GM23248 (cell line): Measurements from ENCODE around the gene CCDC192. TPM values are rescaled to one million over a fixed set of nuclear protein-coding genes. Genes with fewer than 3 reads are reported as not detected.

Source experiments
- DNase-seq: peaks from one replicate; pipeline ENCODE4 v3.0.0-alpha.2; 2015
- H2AFZ ChIP-seq: fragments of 200-600 bp; sonication (generic); 2 replicates; pipeline ENCODE4 v1.6.1; 2016; ENCODE audit warnings: antibody characterized with exemption
- H3F3A ChIP-seq: fragments of 200-600 bp; sonication (generic); 2 replicates; pipeline ENCODE4 v1.6.1; 2016; ENCODE audit warnings: mild to moderate bottlenecking, antibody characterized with exemption, mixed run types; ENCODE audit not compliant: insufficient read depth
- H3K27ac ChIP-seq: fragments of 200-600 bp; sonication (generic); 2 replicates; pipeline ENCODE4 v1.5.1; 2016; ENCODE audit warnings: mild to moderate bottlenecking
- H3K27me3 ChIP-seq: fragments of 200-600 bp; sonication (generic); replicated peaks from 2 replicates; pipeline ENCODE4 v1.6.1; 2016; ENCODE audit warnings: mild to moderate bottlenecking; ENCODE audit not compliant: insufficient read depth
- H3K36me3 ChIP-seq: fragments of 200-600 bp; sonication (generic); 2 replicates; pipeline ENCODE4 v1.6.1; 2016; ENCODE audit warnings: low read depth, mild to moderate bottlenecking
- H3K4me1 ChIP-seq: fragments of 200-600 bp; sonication (generic); 2 replicates; pipeline ENCODE4 v1.6.1; 2016; ENCODE audit warnings: mild to moderate bottlenecking; ENCODE audit not compliant: insufficient read depth
- H3K4me2 ChIP-seq: fragments of 200-600 bp; sonication (generic); one replicate; pipeline ENCODE4 v1.6.1; 2016; ENCODE audit warnings: mild to moderate bottlenecking; ENCODE audit not compliant: unreplicated experiment
- H3K4me3 ChIP-seq: fragments of 200-600 bp; sonication (generic); 2 replicates; pipeline ENCODE4 v1.5.1; 2016; ENCODE audit warnings: mild to moderate bottlenecking
- H3K79me2 ChIP-seq: fragments of 200-600 bp; sonication (generic); 2 replicates; pipeline ENCODE4 v1.6.1; 2016; ENCODE audit warnings: mild to moderate bottlenecking; ENCODE audit not compliant: insufficient read depth
- H3K9ac ChIP-seq: fragments of 200-600 bp; sonication (generic); 2 replicates; pipeline ENCODE4 v1.6.1; 2016; ENCODE audit warnings: mild to moderate bottlenecking
- H3K9me2 ChIP-seq: fragments of 200-600 bp; sonication (generic); 2 replicates; pipeline ENCODE4 v1.6.1; 2016; ENCODE audit warnings: mixed run types, mild to moderate bottlenecking, moderate library complexity; ENCODE audit not compliant: insufficient read depth
- H3K9me3 ChIP-seq: fragments of 200-600 bp; sonication (generic); one replicate; pipeline ENCODE4 v1.6.1; 2017; ENCODE audit warnings: low read depth
- H4K20me1 ChIP-seq: fragments of 200-600 bp; sonication (generic); 2 replicates; pipeline ENCODE4 v1.6.0; 2016; ENCODE audit not compliant: insufficient read depth
- EZH2 ChIP-seq: fragments of 200-600 bp; sonication (generic); IDR thresholded peaks from 2 replicates; pipeline ENCODE4 v1.6.1; 2018; ENCODE audit warnings: antibody characterized with exemption, mild to moderate bottlenecking; ENCODE audit not compliant: insufficient read depth, poor library complexity, severe bottlenecking
- EZH2phosphoT487 ChIP-seq: fragments of 200-600 bp; sonication (generic); IDR thresholded peaks from 2 replicates; pipeline ENCODE4 v1.6.1; 2018; ENCODE audit warnings: antibody characterized with exemption, moderate library complexity, mild to moderate bottlenecking, low read depth; ENCODE audit not compliant: insufficient read depth
- WGBS, 2 experiments: methylation state at CpG; one replicate each; pipeline ENCODE4 v1.1.6; 2015 to 2017; ENCODE audit warnings: low lambda C conversion rate in 2 of 2, low coverage in 1 of 2; ENCODE audit errors: missing lambda C conversion rate in 2 of 2; 5-methylcytosine and 5-hydroxymethylcytosine counted together
- in situ Hi-C: fragments of 300-500 bp; cut with MboI; formaldehyde crosslinking; loops from 2 replicates; pipeline ENCODE4 v1.15.0; 2020
- polyA plus RNA-seq: library from polyadenylated mRNA; unstranded; fragments of >200 nt; fragmentation: Nextera tagmentation; extraction: Ambion mirVana; gene quantifications from 2 replicates; pipeline ENCODE4 v1.2.1, GENCODE V29; 2016
- total RNA-seq: library from RNA; depleted of rRNA; stranded (reverse); fragments of >200 nt; shearing (Covaris generic); gene quantifications from 2 replicates; pipeline ENCODE4 v1.2.3, GENCODE V29; 2014

The CCDC192 gene
- total and polyA plus RNA-seq, 2 experiments from 2014 or later = 0.40 TPM; not detected in 1

DNA sequence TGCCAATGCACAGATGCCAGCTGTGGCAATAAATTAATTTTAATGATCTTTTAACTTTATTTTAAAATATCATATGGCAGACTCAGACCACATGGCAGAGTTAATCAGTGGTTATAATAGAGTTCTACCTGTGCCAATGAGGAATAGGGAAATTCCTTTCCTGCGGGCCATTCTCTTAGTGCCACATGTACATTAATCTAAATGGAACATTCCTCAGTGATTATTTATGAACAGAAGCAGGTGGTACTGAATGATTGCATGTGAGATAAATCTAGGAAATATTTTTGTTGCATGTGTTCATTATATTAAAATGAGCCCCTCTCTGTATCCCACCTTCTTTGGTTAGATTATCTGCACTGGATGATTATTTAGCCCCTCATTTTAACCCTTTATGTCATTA lies 102.3 kb downstream of the CCDC192 start:
- 14 to 23% methylated on average over 1 of the region's 1 CpG for WGBS, 2 experiments
- Histone ChIP-seq H3K4me2 (no peak overlapping the region), H3K9me3 (no peaks in the 10 kb centered on the region), H3K4me1 (peaks cover 34% of the 10 kb centered on the region), H3K79me2 (no peaks in the 10 kb centered on the region), H3K9ac (no peak overlapping the region), H3K9me2 (no peaks in the 10 kb centered on the region), H3K27ac (no peak overlapping the region), H3K27me3 (no peaks in the 10 kb centered on the region), H2AFZ (no peak overlapping the region), H3K4me3 (no peak overlapping the region), H3K36me3 (no peaks in the 10 kb centered on the region), H3F3A (peaks cover 25% of the 10 kb centered on the region; the same call in 1 of the 2 replicates), H4K20me1 (no peaks in the 10 kb centered on the region)
- TF ChIP-seq EZH2phosphoT487 = no peak
- no peak for DNase-seq
- in situ Hi-C loops = no loop called here

DNA sequence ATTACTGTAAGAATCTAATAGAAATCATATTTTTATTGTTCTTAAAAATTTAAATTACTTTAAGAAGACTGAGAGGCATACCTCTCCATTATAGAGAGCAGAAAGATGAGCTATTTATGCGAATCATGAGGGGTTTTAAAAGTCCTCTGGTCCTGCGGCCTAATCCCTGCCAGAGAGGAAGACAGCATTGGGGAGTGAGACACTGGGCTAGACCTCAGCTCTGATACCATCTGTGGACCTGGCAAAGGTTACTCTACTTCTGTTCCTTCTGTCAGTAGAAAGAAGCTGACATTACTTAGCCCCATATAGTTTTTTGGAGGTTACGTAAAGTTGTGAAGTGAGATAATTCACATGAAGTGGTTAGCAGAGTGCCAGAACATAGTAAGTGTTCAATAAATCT lies 103.6 kb downstream of the CCDC192 start:
- Histone ChIP-seq H2AFZ (no peak overlapping the region), H3K4me2 (no peak overlapping the region), H3K9me3 (no peaks in the 10 kb centered on the region), H3K27me3 (no peaks in the 10 kb centered on the region), H3K27ac (no peak overlapping the region), H3K4me1 (peaks cover 26% of the 10 kb centered on the region), H3F3A (peaks cover 15% of the 10 kb centered on the region; the same call in 1 of the 2 replicates), H3K9me2 (no peaks in the 10 kb centered on the region), H4K20me1 (no peaks in the 10 kb centered on the region), H3K4me3 (no peak overlapping the region), H3K79me2 (no peaks in the 10 kb centered on the region), H3K36me3 (no peaks in the 10 kb centered on the region), H3K9ac (no peak overlapping the region)
- in situ Hi-C loops = no loop called here
- DNase-seq = no peak
- TF ChIP-seq EZH2 = no peak
- 95 to 98% methylated on average over 3 of the region's 3 CpGs for WGBS, 2 experiments

DNA sequence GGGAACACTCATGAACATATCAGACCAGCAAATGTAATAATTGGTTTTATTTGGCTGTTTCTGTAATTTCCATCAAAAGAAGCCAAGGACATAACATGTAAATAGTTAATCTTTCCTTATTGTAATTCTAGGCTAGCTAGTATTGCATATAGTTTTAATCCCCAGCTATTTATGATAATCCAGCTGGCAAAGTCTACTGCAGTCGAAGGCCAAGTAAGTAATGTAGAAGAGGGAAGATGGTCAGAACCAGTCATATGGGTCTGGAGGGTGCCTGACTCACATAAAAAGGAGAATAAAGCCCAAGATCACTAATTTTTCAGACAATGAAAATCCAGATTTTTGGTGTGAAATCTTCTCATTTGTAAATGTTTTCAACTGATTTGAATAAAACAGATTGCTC lies 106.3 kb downstream of the CCDC192 start:
- Histone ChIP-seq H3K9me3 (no peaks in the 10 kb centered on the region), H4K20me1 (no peaks in the 10 kb centered on the region), H3K27me3 (no peaks in the 10 kb centered on the region), H3K4me1 (peaks cover 36% of the 10 kb centered on the region), H3K36me3 (no peaks in the 10 kb centered on the region), H2AFZ (no peak overlapping the region), H3K4me2 (no peak overlapping the region), H3K27ac (no peak overlapping the region), H3F3A (peaks cover 22% of the 10 kb centered on the region), H3K9me2 (no peaks in the 10 kb centered on the region), H3K4me3 (no peak overlapping the region), H3K9ac (no peak overlapping the region), H3K79me2 (no peaks in the 10 kb centered on the region)
- DNase-seq = no peak
- TF ChIP-seq EZH2phosphoT487 (no peak), EZH2 (no peak)
- in situ Hi-C loops = no loop called here
- 74 to 76% methylated on average over 1 of the region's 1 CpG for WGBS, 2 experiments

DNA sequence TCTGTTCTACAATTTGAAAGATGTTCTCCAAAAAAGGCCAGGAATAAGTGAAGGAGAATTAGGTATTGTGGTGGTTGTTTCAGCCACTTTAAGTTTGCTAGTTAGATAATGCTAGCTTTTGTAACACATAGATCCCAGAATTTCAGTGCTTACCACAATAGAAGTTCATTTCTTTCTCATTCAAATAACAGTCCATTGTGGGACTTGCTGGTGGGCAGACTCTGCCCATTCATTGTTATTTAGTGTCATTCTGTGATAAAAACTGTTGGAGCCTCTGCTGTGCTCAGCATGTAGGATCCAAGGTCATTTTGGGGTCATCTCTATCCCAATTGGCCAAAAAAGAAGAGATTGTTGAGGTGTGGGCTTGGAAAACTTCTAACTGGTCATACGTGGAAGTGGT lies 106.8 kb downstream of the CCDC192 start:
- Histone ChIP-seq H3K4me1 (peaks cover 35% of the 10 kb centered on the region), H3K9ac (no peak overlapping the region), H3K27ac (no peak overlapping the region), H3K36me3 (no peaks in the 10 kb centered on the region), H4K20me1 (no peaks in the 10 kb centered on the region), H3K4me3 (no peak overlapping the region), H3K27me3 (no peaks in the 10 kb centered on the region), H3F3A (peaks cover 24% of the 10 kb centered on the region), H3K4me2 (no peak overlapping the region), H2AFZ (no peak overlapping the region), H3K9me3 (no peaks in the 10 kb centered on the region), H3K79me2 (no peaks in the 10 kb centered on the region), H3K9me2 (no peaks in the 10 kb centered on the region)
- DNase-seq = no peak
- in situ Hi-C loops = no loop called here
- TF ChIP-seq EZH2 (no peak), EZH2phosphoT487 (no peak)
- WGBS, 2 experiments = 67 to 74% methylated on average over 1 of the region's 1 CpG

DNA sequence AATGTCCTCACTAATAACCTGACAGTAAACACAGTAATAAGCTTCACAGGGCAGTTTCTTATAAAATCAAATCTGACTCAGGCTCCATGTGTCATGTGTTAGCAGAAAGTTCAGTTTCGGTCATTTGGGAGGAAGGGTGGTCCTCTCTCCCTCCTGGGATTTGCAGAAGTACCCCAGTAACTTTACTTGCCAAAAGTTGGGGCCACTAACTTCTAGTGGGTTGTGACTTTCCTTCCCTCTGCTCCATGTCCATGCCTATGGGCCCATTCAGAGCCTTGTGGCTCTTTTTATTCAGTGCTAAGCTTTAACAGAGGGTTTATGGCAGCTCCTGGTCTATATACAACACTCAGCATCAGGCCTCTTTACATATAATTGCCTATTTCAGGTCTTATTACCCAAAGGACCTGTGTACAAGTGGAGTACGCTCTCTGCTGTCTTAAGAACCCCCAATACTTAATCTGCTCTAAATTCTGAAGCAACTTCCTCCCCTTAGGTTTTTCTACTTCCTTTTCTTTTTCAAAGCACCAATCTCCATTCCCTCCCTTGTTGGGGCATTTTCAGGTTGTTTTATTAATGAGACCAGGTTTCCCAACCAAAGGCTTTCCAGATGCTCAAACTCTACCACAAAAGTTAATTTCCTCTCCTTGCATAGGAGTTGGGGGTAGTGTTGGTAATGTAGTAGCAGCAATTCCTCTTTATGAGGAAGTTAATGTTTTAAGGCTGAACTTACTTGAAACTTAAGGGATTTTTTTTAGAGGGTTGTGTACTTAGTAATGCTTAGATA lies 107.7 kb downstream of the CCDC192 start:
- Histone ChIP-seq H3K9me2 (no peaks in the 10 kb centered on the region), H4K20me1 (no peaks in the 10 kb centered on the region), H3K4me2 (no peak overlapping the region), H3K9me3 (no peaks in the 10 kb centered on the region), H3K79me2 (no peaks in the 10 kb centered on the region), H3K9ac (no peak overlapping the region), H3F3A (peaks cover 24% of the 10 kb centered on the region), H3K36me3 (no peaks in the 10 kb centered on the region), H3K27ac (no peak overlapping the region), H3K4me3 (no peak overlapping the region), H2AFZ (no peak overlapping the region), H3K27me3 (no peaks in the 10 kb centered on the region), H3K4me1 (peaks cover 31% of the 10 kb centered on the region)
- TF ChIP-seq EZH2 = no peak
- TF ChIP-seq EZH2phosphoT487 = no peak
- in situ Hi-C loops = no loop called here
- DNase-seq = no peak
- 87 to 100% methylated on average over 2 of the region's 2 CpGs for WGBS, 2 experiments
